ENCODE measurements around the gene CPNE9. TPM values are rescaled to one million over a fixed set of nuclear protein-coding genes. Genes with fewer than 3 reads are reported as not detected.

The CPNE9 gene
- total and polyA plus RNA-seq, 2 of the 13 experiments (the other 11 are each of a cell fraction or from before 2014, with no cell fraction given) = 0.20 TPM; not detected in 1

GRCh38 chr3:9749645-9750555, 46.3 kb downstream of the CPNE9 start, which contains the start of gene OGG1 (continued):
- TF ChIP-seq PRDM4 (CRISPR knock-in tag; IDR thresholded peaks at IDR 0.05; ENCODE audit: borderline replicate concordance) = no peak
- TF ChIP-seq SIN3B (IDR thresholded peaks at IDR 0.05; ENCODE audit: low read length) = no peak
- no peak for TF ChIP-seq MXD3 (CRISPR knock-in tag; IDR thresholded peaks at IDR 0.05)
- no peak for TF ChIP-seq PCBP2 (optimal IDR thresholded peaks at IDR 0.05; ENCODE audit: low read depth, low read length, poor library complexity, severe bottlenecking)
- no peak for TF ChIP-seq ZFYVE20 (CRISPR knock-in tag; IDR thresholded peaks at IDR 0.05; ENCODE audit: borderline replicate concordance, low read depth)
- TF ChIP-seq FOXM1 (CRISPR knock-in tag; IDR thresholded peaks at IDR 0.05) = no peak
- no peak for TF ChIP-seq ZNF24 (IDR thresholded peaks at IDR 0.05)
- TF ChIP-seq MYC (CRISPR knock-in tag; IDR thresholded peaks at IDR 0.05; ENCODE audit: borderline replicate concordance) = peak; percentile 73
- TF ChIP-seq ZSCAN22 (CRISPR knock-in tag; IDR thresholded peaks at IDR 0.05) = no peak
- no peak for TF ChIP-seq ZNF646 (CRISPR knock-in tag; IDR thresholded peaks at IDR 0.05)
- no peak for TF ChIP-seq RELA (CRISPR knock-in tag; IDR thresholded peaks at IDR 0.05)
- TF ChIP-seq MTA3 (CRISPR knock-in tag; IDR thresholded peaks at IDR 0.05) = no peak
- peak; percentile 1; the same call in 1 of the 2 replicates for TF ChIP-seq POGZ (CRISPR knock-in tag; IDR thresholded peaks at IDR 0.05)
- TF ChIP-seq NR3C1 (CRISPR knock-in tag; IDR thresholded peaks at IDR 0.05) = no peak
- no peak for TF ChIP-seq ZNF775 (CRISPR knock-in tag; IDR thresholded peaks at IDR 0.05; ENCODE audit: borderline replicate concordance)
- no peak for TF ChIP-seq KDM6A (CRISPR knock-in tag; IDR thresholded peaks at IDR 0.05; ENCODE audit: low read depth)
- peak; percentile 71 for TF ChIP-seq THAP11 (CRISPR knock-in tag; IDR thresholded peaks at IDR 0.05)
- TF ChIP-seq ZNF879 (CRISPR knock-in tag; IDR thresholded peaks at IDR 0.05) = peak; percentile 34; the same call in 1 of the 2 replicates
- TF ChIP-seq ZNF713 (CRISPR knock-in tag; IDR thresholded peaks at IDR 0.05) = no peak

Measured in HepG2 (cell line).